ENCODE data around the gene SLC22A16.

SLC22A16 gene

GRCh38 chr6:110493253-110493800 lies 16.9 kb upstream of the SLC22A16 start:
- Histone ChIP-seq H3K27me3 (no peaks in the 10 kb centered on the region), H3K9me3 (no peaks in the 10 kb centered on the region), H3K36me3 (no peaks in the 10 kb centered on the region), H3K27ac (no peak overlapping the region), H3K4me1 (ENCODE audit: control insufficient read depth in 1 of 2, insufficient read depth in 1 of 2, low read depth in 1 of 2, low read length in 1 of 2) (no peaks in the 10 kb centered on the region), H3K4me3 (ENCODE audit: low read depth in 1 of 2, low read length in 1 of 2) (no peak overlapping the region)
- no peak for TF ChIP-seq CTCF (IDR thresholded peaks at IDR 0.05)

- no peak overlapping the region for H3K4me3 ChIP-seq (ENCODE audit: low read depth in 1 of 2, low read length in 1 of 2)
- no peaks in the 10 kb centered on the region for H3K27me3 ChIP-seq
- no peaks in the 10 kb centered on the region for H3K9me3 ChIP-seq
- no peaks in the 10 kb centered on the region for H3K36me3 ChIP-seq
- TF ChIP-seq CTCF (IDR thresholded peaks at IDR 0.05): no peak
- no peaks in the 10 kb centered on the region for H3K4me1 ChIP-seq (ENCODE audit: control insufficient read depth in 1 of 2, insufficient read depth in 1 of 2, low read depth in 1 of 2, low read length in 1 of 2)
- H3K27ac ChIP-seq: no peak overlapping the region
Observed at GRCh38 chr6:110492584-110492983, 16.2 kb upstream of the SLC22A16 start.

GRCh38 chr6:110491644-110492317 lies 15.4 kb upstream of the SLC22A16 start:
- H3K27ac ChIP-seq: no peak overlapping the region
- H3K27me3 ChIP-seq: no peaks in the 10 kb centered on the region
- no peak overlapping the region for H3K4me3 ChIP-seq (ENCODE audit: low read depth in 1 of 2, low read length in 1 of 2)
- H3K4me1 ChIP-seq (ENCODE audit: control insufficient read depth in 1 of 2, insufficient read depth in 1 of 2, low read depth in 1 of 2, low read length in 1 of 2): no peaks in the 10 kb centered on the region
- no peak for TF ChIP-seq CTCF (IDR thresholded peaks at IDR 0.05)
- no peaks in the 10 kb centered on the region for H3K36me3 ChIP-seq
- no peaks in the 10 kb centered on the region for H3K9me3 ChIP-seq

- H3K4me3 ChIP-seq (ENCODE audit: low read depth in 1 of 2, low read length in 1 of 2): no peak overlapping the region
- TF ChIP-seq CTCF (IDR thresholded peaks at IDR 0.05): no peak
- H3K4me1 ChIP-seq (ENCODE audit: control insufficient read depth in 1 of 2, insufficient read depth in 1 of 2, low read depth in 1 of 2, low read length in 1 of 2): peaks cover 0 to 2% of the 10 kb centered on the region in 2 experiments
- no peak overlapping the region for H3K27ac ChIP-seq
- H3K36me3 ChIP-seq: no peaks in the 10 kb centered on the region
- no peaks in the 10 kb centered on the region for H3K9me3 ChIP-seq
- H3K27me3 ChIP-seq: no peaks in the 10 kb centered on the region
Observed at GRCh38 chr6:110491299-110491643, 14.9 kb upstream of the SLC22A16 start.

GRCh38 chr6:110490110-110490509 lies 13.7 kb upstream of the SLC22A16 start:
- Histone ChIP-seq H3K27ac (no peak overlapping the region), H3K4me1 (ENCODE audit: control insufficient read depth in 1 of 2, insufficient read depth in 1 of 2, low read depth in 1 of 2, low read length in 1 of 2) (peaks cover 11 to 13% of the 10 kb centered on the region in 2 experiments), H3K4me3 (ENCODE audit: low read depth in 1 of 2, low read length in 1 of 2) (no peak overlapping the region), H3K36me3 (no peaks in the 10 kb centered on the region), H3K9me3 (no peaks in the 10 kb centered on the region), H3K27me3 (no peaks in the 10 kb centered on the region)
- TF ChIP-seq CTCF (IDR thresholded peaks at IDR 0.05): no peak

Measured in neutrophil (primary cell).